GM12892 (cell line): ENCODE data around the gene ATP13A3.

ENCODE experiments used
- POLR2A ChIP-seq: IDR thresholded peaks from 2 replicates; pipeline ENCODE4 v1.6.1; 2011; ENCODE audit warnings: low read depth, low read length, control low read depth
- POLR2AphosphoS5 ChIP-seq: IDR thresholded peaks from 2 replicates; pipeline ENCODE4 v1.6.1; 2011; ENCODE audit warnings: low read depth, low read length, control low read depth

- TF ChIP-seq POLR2AphosphoS5 (no peak), POLR2A (no peak)
These were observed 26.2 kb downstream of the ATP13A3 start for GRCh38 chr3:194460566-194460965.
